Stimulated activated CD8-positive, alpha-beta memory T cell treated with anti-CD3 and anti-CD28 coated beads, Interleukin-12 subunit alpha, Interleukin-12 subunit beta, amount 100 ng/mL, for 24 hours (primary cell): ENCODE data around the gene ADGRB2.

ENCODE experiments used
- DNase-seq: peaks from one replicate; pipeline ENCODE4 v3.0.0-alpha.2; 2020; ENCODE audit errors: extremely low read depth

Gene ADGRB2

DNA sequence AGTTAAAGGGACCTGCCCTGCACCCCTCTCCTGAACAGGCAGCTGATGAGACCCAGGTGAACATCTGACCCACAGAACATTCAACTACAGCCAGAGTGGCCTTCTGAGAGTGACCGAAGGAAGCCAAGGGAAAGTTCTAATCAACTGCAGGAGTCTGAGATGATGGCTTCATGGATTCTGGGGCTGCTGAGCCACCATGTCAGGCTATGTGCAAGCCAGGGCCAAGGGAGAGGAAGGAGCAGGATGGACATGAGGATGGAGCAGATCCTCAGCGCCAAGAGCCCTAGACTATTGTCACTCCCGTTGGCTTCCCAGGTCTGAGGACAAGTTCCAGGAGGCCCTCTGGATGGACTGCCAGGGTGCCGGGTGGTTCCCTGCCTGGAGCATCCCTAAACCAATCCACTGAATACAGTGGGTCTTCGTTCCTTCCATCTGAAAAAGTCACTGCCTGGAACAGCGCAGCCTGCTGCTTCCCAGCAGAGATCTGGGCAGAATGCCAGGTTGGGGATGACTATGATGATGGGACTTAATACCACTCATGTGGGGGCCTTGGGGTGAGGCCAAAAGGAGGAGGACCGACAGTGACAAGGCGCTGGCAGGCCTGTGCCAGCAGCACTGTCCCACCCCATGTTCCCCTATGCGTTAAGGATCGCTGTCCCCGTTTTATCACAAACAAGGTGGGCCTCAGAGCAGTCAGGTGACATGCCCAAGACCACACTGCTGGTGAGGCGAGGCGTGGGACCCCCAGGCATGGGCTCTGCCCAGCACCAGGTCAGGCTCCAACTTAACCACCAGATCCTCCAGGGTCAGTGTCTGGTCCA lies 31.9 kb upstream of the ADGRB2 start:
- no peak for DNase-seq

DNA sequence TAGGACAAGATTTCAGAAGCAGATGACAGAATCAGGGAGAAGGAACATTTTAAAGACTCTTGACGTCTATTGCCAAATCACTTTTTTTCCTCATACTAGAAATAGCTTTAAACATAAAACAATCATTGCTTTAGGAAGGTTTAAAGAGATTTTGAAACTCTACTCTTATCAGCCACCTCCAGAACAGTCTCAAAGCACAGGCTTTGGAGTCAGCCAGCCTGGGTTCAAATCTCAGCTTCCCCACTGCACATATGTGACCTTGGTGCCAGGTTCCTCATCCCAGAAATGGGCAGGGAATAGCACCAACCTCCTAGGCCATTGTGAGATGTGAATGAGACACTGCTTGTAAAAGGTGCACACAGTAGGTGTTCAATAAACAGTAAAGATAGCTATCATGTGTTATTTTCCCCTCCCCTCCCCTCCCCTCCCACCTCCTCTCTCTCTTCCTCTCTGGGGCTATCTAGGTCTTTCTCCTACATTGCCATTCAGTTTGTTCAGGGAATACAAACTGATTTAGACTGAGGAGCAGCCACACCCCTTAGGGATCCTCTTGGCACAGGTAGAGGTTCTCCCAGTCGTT lies 31.0 kb upstream of the ADGRB2 start:
- DNase-seq: no peak

GRCh38 chr1:31793586-31794285 lies 29.6 kb upstream of the ADGRB2 start:
- no peak for DNase-seq

DNA sequence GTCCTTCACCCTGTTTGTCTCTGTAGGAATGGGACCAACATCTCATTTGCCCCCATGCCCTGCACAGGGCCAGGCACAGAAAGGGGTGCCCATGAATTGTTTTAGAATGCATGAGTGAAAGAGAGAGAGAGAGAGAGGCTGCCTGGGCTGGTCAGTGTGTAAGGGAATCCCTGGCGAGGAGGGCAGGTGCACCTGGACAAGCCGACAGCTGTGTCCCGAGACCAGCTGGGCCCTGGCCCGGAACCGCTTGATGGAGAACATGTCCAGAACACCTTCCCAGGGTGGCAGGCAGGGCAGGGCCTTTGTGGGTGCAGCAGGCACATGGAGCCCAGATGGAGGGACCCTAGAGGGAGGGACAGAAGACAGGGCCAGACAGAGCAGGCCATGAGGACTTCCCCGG lies 28.9 kb upstream of the ADGRB2 start:
- no peak for DNase-seq

- DNase-seq: no peak
These were observed 28.4 kb upstream of the ADGRB2 start for GRCh38 chr1:31792541-31792940.

DNA sequence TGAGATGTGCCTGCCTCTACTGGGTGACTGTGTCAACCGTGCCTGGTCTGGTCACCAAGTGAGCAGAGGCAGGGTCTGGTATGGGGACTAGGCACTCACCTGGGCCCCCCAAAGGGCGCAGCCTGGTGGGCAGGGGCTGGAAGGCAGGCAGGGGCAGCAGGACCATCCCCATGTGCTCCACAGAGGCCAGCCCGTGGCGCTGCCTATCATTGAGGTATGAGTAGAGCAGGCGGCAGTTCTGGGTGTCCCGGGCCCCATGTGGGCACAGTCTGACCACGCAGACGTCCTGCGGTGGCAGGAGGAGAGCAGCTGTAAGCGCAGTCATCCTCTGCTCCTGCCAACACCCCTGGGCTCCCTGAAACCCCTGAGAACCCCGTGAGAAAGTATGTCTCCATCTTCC lies 28.0 kb upstream of the ADGRB2 start:
- no peak for DNase-seq

DNA sequence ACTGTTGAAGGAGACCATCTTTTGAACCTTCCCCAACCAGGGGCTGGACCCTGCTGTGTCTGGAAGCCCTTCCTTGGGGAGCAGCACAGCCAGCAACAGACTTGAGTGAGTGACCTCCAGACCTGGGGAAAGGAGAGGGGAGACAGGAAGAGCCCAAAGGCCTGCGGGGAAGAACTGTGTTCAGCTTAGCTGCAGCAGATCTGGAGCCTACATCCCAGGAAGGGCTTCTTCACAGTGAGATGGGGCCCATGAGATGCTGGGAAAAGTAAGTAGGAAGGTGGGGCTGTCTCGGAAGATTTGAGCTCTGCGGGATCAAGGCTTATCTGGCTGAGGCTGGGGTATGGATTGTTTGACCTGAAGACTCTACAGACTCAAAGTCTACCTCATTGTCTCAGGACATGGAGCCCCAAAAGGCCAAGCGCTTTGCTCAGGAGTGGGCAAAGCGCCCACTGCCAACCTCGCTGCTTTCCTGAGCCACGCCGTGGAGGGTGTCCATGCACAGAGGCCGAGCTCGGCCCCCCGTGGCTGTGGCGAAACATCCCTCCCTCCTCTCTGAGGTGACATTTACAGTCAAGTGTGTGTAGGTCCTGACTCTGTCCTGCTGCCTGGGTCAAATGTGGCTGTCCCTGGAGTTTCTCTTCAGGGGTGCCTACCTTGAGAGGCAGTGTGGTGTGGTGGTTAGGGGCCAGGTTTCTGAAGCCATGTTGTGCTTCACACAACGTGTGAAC lies 27.2 kb upstream of the ADGRB2 start:
- DNase-seq: no peak

DNA sequence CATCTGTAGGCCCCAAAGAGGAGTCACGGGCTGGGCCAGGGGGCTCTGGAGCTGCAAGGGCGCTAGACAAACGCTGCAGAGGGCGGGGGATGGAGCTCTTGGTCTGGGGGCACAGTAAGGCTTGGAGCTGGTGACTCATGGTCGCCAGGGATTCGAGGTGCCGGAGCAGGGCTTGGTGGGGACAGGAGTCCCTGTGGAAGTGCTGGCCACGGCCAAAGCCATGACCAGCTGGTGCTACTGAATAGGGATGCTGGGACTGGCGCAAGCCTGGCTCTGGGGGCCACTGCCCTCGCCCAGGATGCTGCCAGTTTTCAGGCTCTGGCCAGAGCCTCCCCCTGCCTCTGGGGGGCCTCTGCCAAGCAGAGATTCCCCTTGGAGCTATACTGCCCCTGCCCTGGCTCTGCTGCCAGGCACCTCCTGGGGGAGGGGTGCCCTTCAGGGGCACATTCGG lies 26.5 kb upstream of the ADGRB2 start:
- DNase-seq: no peak

DNA sequence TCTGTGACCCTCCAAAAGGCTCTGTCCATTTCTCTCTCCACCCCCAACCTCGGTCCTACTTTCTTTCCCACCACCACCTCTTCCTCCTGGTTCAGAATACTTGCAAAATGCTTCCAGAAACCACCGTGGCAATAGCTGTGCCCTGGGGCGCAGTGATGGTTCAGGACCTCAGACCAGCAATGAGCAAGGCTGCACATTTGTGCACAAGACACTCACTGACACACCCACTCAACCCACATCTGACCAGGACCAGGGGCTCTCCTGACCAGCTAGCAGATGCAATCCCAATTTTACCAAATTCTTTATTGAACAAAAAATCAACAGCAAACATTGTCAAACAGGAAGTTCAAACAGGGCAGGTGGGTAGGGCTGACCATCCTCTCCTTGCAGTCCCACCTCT lies 26.0 kb upstream of the ADGRB2 start:
- no peak for DNase-seq

DNA sequence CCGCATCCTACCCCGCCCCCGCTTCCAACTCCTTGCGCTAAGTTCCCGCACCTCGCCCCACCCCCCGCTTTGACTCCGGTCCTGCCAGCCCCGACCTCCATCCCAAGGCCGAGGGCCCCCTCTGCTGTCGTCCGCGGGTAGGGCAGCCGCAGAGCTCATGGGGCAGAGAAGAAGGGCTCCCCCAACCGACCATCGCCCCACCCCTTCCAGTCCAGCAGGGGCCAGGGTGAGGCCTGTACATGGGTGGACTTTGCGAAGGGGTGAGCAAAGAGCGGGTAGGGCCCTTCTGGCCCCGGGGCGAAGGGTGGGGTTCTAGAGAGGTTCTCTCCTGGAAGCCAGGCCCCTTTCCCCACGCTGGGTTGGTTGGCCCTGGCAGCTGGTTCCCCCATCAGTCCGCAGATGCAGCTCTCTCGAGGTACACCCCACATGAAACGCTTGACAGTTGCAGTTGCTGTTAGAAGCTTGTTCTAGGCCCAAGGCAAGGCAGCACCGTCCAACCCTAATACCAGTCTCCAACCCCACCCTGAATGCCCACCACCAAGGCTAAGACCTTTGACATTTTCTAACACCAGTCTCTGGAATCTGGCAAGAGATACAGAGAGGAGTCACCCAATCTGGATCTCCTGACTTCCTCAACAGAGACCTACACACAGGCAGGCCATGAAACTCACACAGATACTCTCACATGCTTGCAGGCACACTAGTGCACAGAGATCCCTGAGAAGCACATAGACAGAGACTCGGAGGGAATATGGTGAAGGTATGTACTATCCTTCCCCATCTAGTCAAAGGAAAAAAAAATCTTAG lies 25.3 kb upstream of the ADGRB2 start:
- DNase-seq: peak; percentile 83

DNA sequence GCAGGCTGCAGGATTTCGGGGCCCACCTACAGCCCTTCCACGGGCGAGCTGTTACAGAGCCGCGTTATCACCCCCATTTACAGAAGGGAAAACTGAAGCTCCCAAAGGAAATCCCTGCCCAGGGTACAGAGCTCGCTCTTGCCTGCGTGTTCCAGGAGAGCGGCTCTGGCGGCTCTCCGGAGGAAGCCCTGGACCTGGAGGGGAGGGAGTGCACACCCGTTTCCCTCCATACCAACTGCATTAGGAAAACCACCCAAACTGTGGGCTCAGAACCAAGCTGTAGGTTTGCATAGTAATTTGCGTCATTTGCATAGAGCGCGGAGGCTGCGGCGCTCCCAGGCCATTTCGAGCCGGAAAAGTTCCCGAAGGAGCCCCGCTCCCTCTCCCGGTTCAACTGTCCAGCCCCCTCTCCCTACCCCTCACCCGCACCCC lies 24.7 kb upstream of the ADGRB2 start:
- no peak for DNase-seq

- DNase-seq: peak; percentile 74
These were observed 24.1 kb upstream of the ADGRB2 start for GRCh38 chr1:31788138-31788824.

GRCh38 chr1:31787786-31788137 lies 23.6 kb upstream of the ADGRB2 start:
- no peak for DNase-seq

- no peak for DNase-seq
These were observed 23.1 kb upstream of the ADGRB2 start for GRCh38 chr1:31787261-31787660.

- DNase-seq: no peak
These were observed 22.4 kb upstream of the ADGRB2 start for GRCh38 chr1:31786366-31787060.

GRCh38 chr1:31785947-31786290 lies 21.8 kb upstream of the ADGRB2 start:
- no peak for DNase-seq

DNA sequence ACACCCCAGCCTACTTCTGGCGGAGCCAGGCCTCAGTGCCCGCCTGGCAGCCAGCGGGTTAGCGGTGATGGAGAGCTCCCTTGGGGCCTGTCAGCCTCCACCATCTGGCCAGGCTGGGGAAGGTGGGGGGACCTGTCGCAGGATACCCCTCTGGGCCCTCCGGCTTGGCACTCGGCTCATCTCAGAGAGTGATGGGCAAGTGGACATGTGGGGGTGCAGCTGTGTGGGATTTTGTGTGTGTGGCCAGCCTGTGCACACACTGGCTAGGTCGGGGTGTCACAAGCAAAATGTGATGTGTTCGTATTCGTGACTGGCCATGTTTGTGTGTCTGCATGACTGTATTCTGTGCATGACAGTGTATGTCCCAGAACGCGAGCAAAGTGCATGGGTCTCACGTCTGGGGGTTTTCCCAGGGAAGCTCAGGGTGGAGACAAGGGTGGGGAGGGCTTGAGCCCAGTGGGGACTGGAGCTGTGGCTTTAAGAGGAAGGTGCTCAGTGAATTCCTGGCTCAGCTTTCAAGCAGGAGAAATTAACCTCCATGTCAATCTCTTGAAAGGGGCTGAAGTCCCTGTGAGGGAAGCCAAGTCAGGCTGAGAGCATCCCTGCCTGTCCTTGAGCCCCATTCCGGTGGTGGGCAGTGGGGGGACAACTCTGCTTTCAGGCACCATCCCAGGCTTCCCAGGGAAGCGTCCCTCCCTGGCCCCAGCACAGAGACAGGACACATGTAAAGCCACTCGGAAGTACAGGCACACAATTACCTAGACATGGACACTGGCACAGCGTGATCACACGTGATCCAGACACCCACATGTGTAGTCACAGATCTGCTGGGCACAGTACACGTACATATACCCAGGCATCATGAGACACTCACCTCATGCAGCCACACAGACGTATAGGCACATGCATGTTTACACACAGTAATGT lies 21.1 kb upstream of the ADGRB2 start:
- no peak for DNase-seq

- DNase-seq: no peak
These were observed 20.3 kb upstream of the ADGRB2 start for GRCh38 chr1:31784356-31785019.

- DNase-seq: no peak
These were observed 19.7 kb upstream of the ADGRB2 start for GRCh38 chr1:31783846-31784245.
